ENCODE results near the gene ERCC4.

DNA sequence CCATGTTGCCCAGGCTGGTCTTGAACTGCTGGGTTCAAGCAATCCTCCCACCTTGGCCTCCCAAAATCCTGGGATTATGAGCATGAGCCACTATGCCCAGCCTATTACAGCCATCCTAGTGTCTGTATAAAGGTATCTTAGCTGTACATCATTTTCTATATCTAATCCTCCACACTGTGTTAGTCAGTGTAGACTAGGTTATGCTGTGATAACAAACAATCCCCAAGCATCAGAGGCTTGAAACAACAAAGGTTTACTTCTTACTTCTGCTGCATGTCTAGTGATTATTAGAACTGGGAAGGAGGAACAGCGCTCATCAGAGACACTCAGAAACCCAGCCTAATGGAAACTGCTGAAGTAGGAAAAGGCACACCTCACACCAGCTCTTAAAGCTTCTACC lies 68.1 kb downstream of the ERCC4 start:
- TF ChIP-seq GABPA (IDR thresholded peaks at IDR 0.05; ENCODE audit: borderline replicate concordance, insufficient read depth, low read length) (no peak), EZH2 (IDR thresholded peaks at IDR 0.05; ENCODE audit: low read depth, low read length, severe bottlenecking) (no peak), FOSL1 (IDR thresholded peaks at IDR 0.05; ENCODE audit: insufficient read depth, low read depth, low read length) (no peak), EP300 (IDR thresholded peaks at IDR 0.05; ENCODE audit: borderline replicate concordance in 1 of 2, low read depth in 2 of 2, low read length in 2 of 2) (no peak)
- TF ChIP-seq, protein P1, sequence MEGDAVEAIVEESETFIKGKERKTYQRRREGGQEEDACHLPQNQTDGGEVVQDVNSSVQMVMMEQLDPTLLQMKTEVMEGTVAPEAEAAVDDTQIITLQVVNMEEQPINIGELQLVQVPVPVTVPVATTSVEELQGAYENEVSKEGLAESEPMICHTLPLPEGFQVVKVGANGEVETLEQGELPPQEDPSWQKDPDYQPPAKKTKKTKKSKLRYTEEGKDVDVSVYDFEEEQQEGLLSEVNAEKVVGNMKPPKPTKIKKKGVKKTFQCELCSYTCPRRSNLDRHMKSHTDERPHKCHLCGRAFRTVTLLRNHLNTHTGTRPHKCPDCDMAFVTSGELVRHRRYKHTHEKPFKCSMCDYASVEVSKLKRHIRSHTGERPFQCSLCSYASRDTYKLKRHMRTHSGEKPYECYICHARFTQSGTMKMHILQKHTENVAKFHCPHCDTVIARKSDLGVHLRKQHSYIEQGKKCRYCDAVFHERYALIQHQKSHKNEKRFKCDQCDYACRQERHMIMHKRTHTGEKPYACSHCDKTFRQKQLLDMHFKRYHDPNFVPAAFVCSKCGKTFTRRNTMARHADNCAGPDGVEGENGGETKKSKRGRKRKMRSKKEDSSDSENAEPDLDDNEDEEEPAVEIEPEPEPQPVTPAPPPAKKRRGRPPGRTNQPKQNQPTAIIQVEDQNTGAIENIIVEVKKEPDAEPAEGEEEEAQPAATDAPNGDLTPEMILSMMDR (IDR thresholded peaks at IDR 0.05; ENCODE audit: control extremely low read depth in 1 of 3, insufficient read depth in 1 of 3, low read depth in 1 of 3, low read length in 3 of 3), result no peak
- TF ChIP-seq, protein P2, sequence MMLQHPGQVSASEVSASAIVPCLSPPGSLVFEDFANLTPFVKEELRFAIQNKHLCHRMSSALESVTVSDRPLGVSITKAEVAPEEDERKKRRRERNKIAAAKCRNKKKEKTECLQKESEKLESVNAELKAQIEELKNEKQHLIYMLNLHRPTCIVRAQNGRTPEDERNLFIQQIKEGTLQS (IDR thresholded peaks at IDR 0.05; ENCODE audit: insufficient read depth, low read depth, low read length), result no peak
